GM19035 (cell line): ENCODE measurements around the gene OR51A7.
"Not testable (repeated sequence)": the region's sequence is repeated elsewhere in the genome, so short reads cannot be mapped to it uniquely, and the experiment has no call there.

Experiments
- ATAC-seq: cut with Tn5 transposase; IDR thresholded peaks from one replicate; pipeline ENCODE4 v1.9.1; 2021; ENCODE audit not compliant: unreplicated experiment

Gene OR51A7, protein sequence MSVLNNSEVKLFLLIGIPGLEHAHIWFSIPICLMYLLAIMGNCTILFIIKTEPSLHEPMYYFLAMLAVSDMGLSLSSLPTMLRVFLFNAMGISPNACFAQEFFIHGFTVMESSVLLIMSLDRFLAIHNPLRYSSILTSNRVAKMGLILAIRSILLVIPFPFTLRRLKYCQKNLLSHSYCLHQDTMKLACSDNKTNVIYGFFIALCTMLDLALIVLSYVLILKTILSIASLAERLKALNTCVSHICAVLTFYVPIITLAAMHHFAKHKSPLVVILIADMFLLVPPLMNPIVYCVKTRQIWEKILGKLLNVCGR

DNA sequence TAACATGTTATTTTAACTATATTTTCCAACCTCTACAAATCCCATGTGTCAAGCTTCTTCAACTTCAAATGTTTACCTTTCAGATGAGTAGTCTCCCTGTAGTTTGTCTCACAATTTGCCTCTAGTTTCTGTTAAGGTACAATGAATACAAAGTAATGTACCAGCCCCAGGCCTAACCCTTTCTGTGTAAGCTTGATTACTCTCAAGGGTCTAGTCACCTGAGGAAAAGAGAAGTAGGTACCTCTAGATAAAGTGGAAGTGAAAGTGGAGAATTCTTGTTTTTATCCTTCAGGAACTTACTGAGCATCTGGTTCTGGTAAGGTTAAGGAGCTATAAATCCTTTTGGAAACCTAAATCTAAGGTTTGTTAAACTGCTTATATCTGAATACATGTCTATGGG, at the start of gene OR51A7:
Gene OR51A7 (plus strand): TSS at position 300 of the 400 bp plus-strand sequence. CDS start 3,587 bp downstream, outside the sequence.
- ATAC-seq, result no peak

DNA sequence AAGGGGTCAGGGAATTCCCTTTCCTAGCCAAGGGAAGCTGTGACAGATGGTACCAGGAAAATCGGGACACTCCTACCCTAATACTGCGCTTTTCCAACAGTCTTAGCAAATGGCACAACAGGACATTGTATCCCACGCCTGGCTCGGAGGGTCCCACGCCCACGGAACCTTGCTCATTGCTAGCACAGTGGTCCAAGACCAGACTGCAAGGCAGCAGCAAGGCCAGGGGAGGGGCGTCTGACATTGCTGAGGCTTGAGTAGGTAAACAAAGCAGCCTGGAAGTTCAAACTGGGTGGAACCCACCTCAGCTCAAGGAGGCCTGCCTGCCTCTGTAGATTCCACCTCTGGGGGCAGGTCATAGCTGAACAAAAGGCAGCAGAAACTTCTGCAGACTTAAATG, 49.3 kb upstream of the OR51A7 start:
- not testable (repeated sequence) for ATAC-seq

DNA sequence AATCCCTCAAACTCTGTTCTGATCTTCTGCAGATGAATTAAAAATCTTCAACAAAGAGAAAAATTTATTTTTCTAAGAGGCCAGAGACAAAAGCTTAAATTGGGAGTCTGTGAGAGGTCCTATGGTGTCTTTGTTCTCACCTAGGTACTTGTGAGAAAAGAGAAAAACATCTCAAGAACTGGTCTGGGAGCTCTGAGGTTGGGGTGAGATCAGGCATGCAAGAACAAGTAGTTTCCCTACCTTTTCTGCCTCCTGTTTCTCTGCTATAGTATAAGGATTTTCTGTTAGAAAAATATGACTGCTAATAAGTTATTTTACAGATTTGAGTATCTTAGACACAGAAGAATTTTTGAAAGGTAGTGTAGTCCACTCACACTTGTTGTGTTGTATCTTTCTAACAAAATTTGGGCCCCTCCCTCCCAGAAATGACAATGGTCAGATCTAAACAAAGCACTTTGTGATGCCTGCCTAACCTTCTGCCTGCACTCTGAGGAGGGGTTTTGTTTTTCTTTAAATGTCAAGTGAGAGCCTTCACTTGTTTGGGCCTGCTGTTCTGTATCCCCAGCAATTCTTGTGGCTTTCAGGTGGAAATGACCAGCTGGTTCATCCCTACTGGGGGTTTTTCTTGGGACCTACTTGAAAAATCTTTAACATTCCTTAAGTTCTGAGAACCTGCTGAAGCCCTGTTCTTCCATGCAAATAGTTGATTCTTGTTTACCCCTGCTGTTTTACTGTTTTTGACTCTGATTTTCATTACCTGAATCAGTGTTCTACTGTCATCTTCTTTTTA, 40.9 kb upstream of the OR51A7 start:
- no peak for ATAC-seq

DNA sequence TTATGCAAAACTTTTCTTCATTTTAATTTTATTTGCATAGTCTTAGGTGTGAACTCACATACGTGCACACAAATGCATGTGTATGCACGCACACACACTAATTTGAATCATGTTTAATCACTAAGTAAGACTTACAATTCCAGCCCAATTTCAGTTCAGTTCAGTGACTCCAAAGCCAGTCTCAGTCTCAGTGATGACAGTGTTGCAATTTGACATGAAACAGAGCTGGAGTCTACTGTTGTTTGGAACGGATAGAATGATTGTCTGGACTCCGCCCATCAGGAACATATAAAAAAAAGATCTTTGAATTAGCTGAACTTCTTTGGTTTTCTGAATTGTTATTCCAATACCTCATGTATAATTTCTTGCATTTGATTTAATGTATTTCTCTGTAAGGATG, 39.7 kb upstream of the OR51A7 start:
- ATAC-seq, result no peak

DNA sequence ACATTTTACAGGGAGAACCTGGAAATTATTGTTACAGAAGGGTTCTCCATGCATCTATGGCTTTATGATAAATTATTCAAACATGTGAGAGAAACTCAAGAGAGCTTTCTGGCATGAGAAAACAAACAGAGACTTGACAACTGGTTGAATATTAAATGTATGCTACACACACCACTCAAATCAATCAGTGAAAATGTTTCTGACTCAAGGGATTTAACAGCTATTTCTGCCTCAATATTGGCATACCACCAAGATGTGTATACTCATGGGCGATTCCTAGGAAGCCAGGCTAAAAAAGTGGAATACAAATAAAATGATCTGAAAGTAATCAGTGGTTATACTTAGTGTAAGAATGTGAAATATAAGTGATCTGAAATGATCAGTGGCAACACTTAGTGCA, 37.7 kb upstream of the OR51A7 start:
- no peak for ATAC-seq

DNA sequence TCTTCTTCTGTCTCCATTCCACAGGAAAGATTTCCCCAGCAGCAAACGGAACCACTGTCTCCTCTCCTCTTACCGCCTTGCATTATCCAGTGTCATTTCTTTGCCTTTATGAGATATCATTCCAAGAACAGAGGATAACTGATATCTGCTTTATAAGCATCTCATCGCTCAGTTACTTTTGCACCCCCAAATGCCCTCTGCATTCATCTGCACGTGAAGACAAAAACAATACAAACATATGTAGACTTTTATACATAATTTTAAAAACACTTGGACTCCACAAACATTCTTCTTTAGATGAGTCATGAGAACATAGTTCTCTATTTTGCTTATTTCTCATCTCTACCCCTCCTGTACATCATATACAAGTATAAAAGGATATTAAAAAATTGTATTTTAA, 22.4 kb upstream of the OR51A7 start:
- ATAC-seq, result no peak

DNA sequence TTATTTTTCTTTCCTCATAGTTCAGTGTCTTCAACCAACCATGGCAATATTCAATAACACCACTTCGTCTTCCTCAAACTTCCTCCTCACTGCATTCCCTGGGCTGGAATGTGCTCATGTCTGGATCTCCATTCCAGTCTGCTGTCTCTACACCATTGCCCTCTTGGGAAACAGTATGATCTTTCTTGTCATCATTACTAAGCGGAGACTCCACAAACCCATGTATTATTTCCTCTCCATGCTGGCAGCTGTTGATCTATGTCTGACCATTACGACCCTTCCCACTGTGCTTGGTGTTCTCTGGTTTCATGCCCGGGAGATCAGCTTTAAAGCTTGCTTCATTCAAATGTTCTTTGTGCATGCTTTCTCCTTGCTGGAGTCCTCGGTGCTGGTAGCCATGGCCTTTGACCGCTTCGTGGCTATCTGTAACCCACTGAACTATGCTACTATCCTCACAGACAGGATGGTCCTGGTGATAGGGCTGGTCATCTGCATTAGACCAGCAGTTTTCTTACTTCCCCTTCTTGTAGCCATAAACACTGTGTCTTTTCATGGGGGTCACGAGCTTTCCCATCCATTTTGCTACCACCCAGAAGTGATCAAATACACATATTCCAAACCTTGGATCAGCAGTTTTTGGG, 21.6 kb upstream of the OR51A7 start, which contains the start of gene OR51T1:
Gene OR51T1 (plus strand): TSS at position 41 of the 641 bp plus-strand sequence. CDS start 0 bp downstream, at position 41.
- no peak for ATAC-seq

DNA sequence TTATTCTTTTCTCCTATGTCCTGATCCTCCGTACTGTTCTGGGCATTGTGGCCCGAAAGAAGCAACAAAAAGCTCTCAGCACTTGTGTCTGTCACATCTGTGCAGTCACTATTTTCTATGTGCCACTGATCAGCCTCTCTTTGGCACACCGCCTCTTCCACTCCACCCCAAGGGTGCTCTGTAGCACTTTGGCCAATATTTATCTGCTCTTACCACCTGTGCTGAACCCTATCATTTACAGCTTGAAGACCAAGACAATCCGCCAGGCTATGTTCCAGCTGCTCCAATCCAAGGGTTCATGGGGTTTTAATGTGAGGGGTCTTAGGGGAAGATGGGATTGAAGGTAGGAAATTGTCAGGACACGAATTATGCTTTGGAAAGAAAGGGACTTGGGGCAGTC, 21.0 kb upstream of the OR51A7 start:
- no peak for ATAC-seq

DNA sequence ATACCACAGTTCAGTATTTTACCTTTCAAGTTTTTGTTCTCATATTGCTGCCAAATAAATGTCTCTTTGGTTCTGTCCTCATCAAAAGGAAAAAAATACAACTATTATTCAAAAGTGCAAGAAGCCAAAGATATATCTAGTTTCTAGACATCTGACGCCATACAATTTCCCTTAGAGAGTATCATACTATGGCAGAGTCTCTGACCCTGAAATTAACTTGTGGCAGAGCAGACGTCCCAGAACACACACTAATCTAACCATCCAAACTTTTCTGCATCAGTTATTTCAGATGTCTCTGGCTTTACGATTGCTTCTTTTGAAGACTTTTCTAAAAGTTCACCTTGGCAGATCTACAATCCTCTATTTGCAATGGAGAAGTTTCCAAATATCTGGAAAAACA, 19.2 kb upstream of the OR51A7 start:
- ATAC-seq, result no peak

DNA sequence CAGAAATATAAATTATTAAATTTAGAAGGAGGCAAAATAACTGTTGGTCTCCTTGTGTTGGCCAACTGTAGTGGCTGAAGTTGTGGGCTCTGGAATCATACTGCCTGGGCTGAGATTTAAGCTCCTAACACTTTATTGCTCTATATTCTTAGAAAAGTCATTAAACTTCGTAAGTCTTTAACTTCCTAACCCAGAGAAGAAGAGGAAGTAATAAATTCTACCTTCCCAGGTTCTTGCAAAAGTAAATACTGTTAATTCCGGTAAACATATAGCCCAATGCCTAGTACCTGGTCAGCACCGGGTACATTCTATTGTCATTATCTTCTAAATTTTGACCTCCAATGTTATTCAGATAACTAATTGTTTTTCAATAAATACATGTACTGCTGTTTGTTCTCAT, 17.4 kb upstream of the OR51A7 start:
- ATAC-seq, result no peak

DNA sequence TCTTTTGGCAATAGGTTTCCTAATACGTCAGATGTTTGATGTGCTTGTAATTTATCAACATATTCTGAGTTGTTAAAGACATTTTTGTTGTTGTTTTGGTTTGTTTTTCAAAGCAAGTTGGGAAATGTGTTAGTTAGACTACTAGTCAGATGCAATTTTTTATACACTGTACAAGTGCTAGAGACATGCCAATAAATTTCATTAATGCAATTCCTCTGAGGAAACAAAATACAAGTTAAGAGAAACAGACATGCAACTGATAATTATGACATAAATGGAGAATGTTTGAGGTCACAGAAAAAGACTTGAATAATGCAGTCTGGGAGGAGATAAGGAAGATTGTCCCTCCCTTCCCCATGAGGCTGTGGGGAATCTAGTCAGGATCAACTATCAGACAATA, 16.0 kb upstream of the OR51A7 start:
- no peak for ATAC-seq

DNA sequence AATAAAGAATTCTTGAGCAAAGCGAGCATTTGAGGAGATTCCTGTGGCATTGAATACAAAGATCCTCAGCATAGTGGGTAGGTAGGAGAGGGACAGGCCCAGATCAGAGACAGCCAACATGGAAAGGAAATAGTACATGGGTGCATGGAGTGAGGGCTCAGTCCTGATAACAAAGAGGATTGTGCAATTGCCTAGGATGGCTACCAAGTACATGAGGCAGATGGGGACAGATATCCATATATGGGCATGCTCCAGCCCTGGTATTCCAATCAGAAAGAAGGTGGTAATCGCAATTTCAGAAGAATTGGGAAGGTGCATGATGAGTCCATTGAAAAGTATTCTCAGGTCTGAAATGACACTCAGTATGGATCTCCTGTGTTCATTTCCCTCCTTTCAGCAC, 13.3 kb upstream of the OR51A7 start:
- ATAC-seq, result no peak

DNA sequence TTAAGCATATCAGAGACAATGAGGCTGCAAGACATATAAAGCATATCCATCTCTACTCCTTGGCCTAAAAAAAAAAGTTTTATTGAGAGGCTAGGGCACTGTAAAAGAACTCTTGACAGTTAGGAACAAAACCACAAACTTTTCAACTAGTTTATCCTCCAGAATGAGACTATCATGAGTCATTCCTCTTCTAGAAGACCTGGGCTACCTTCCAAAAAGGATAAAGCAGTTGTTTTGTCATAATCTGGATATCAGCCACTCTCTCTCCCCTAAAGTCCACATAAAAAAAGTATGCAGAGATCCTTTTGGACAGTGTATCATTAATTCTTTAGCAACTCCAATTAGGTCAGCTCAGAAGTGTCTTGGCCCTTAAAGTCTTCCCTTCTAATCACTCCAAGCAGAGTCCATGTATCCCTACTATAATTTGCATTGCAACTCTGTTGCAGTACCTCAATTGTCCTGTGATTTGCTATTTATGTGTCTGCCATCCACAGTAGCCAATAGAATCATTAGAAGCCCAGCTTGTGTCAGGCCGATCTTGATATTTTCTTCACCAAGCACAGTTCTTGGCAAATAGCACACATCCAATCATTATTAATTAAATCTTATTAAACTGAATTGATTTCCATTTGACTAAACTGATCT, 11.5 kb upstream of the OR51A7 start:
- ATAC-seq, result no peak

DNA sequence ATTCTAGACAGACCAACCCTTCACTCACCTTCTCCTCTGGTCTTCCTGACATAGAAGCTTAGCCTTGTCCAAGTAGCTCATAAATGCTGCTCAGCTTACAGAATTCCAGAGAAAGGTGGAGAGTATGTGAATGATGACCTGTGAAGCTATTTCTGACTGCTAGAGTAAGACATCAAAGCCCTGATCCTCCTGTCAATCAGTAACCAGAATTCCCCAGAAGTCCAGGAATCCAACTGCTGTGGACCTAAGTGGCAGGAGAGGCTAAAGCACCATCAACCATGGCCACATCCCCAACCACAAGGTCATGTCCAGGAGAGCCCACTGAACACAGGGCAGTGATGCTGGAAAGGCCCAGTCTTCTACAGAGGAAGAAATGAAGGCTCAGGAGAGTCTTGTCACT, 13.0 kb downstream of the OR51A7 start:
- no peak for ATAC-seq

DNA sequence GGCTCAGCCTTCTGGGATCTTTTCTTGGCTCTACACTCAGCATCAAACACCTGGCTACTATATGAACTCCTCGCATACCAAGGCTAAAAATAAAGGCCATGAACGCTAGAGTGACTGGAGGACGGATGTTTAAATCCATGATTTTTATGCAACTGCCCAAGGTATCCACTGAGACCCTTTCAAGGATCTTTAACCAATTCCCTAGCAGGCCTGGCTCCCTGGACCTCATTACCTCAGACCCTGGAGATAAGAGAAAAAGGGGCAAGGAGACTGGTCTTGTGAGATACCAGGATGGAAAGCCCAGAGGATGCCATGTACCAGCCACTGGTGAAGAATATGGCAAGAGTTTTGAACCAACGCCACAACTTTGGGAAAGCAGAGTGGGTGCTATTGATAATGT, 15.7 kb downstream of the OR51A7 start, which contains the start of gene OR51G2:
Gene OR51G2 (minus strand): TSS at position 101 of the 400 bp plus-strand sequence. CDS start 3,687 bp downstream, outside the sequence.
- ATAC-seq, result no peak

DNA sequence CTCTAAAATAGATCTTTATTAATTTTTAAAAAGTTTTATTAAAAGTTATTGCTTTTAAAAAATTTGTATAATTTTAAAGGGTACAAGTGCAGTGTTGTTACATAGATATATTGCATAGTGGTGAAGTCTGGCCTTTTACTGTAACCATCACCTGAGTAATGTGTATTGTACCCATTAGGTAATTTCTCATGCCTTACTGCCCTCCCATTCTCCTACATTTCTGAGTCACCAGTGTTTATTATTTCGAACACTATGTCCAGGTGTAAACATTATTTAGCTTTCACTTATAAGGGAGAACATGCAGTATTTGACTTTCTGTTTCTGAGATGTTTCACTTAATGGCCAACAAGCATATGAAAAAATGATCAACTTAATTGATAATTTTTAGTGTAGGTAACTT, 18.2 kb downstream of the OR51A7 start:
- no peak for ATAC-seq

DNA sequence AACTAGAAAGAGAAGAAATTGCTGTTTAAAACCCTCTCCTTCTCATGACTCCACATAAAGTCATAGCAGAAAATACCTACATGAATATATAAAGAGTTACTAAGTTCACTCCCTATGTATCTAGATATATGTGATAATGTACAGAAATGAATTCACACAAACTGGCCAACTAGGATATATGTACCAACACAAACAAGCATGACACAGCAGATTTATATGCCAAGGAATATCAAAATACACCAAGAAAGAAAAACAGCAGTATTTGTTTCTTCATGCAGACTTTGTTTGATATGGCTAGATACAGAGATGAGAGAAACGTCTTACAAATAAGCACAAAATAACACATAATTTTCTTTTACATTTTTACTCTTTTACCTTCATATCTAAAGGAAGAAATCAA, 18.7 kb downstream of the OR51A7 start:
- ATAC-seq, result no peak

DNA sequence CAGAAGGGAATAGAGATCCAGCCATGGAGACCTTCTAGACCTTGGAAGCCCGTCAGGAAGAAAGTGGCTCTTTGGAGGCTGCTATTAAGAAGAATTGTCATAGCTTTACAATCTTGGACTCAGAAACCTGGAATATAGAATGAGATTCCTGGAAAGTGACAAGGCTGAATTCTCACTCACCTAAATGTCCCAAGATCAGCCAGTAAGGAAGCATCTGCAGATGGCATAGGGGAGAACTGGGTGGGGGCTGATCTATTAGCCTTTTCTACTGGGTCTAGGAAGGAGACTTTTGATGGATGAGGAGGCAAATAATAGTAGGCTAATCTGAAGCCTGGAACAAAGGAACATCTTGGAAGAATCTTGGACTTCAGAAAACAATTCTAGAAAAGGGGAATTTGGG, 20.7 kb downstream of the OR51A7 start, which contains the start of gene OR51G1:
Gene OR51G1 (minus strand): TSS at position 101 of the 400 bp plus-strand sequence. CDS start 0 bp downstream, at position 101.
- no peak for ATAC-seq

DNA sequence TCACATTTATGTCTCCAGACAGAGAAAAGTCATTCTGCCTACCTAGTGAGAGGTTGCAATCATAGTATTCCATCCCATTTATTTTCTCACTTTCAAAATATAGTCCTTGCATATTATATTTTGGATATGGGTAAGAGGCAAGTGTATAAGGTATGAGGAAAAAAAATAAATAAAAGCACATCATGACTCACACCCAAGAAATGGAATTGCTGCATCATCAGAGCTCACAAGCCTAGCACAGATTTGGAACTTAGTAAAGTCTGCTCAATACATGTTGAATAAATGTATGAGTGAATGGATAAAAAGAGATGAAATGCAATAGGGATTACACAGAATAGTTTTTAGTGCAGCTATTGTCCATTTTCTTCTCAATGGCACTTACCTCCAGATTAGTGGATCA, 23.0 kb downstream of the OR51A7 start:
- ATAC-seq, result no peak

DNA sequence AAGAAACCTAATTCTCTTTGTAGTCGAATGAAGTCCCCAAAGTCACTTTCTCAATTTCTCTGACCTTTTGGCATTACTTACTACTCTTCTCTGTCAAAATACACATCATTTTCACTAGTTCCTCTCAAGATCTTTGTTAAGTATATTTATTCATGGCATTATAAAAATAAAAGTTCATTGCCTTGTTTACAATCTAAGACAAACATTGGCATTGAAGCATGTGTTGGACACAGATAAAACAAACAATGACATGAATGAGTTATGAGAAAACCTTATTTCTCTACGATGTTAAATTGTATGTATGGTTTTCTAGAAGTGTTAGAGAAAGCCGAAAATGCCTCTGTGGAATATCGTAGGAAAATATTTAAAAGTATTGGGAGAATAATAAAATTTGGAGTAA, 29.2 kb downstream of the OR51A7 start:
- no peak for ATAC-seq

DNA sequence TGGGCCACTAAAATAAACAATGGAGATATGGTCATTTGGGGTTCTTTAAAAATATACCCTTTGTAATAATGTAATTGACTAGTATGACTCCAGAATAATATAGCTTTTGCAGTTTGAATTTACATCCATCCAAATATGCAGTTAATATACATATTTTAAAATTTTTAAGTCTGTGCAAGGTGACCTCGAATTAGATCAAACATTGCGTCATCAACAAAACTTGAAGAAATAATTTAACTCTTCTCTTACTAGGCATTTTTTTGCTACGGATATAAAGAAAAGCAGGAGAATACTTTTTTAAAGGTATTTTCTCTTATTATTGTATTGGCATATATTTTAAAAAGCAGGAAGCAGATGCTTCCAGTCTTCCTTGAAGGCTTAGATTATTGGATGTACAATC, 33.2 kb downstream of the OR51A7 start:
- no peak for ATAC-seq
